ENCODE data around the gene GGA2.
A peak's percentile ranks its signal among the peaks of the same experiment; 100 is the strongest.
"Not testable (repeated sequence)": the region's sequence is repeated elsewhere in the genome, so short reads cannot be mapped to it uniquely, and the experiment has no call there.

The GGA2 gene

DNA sequence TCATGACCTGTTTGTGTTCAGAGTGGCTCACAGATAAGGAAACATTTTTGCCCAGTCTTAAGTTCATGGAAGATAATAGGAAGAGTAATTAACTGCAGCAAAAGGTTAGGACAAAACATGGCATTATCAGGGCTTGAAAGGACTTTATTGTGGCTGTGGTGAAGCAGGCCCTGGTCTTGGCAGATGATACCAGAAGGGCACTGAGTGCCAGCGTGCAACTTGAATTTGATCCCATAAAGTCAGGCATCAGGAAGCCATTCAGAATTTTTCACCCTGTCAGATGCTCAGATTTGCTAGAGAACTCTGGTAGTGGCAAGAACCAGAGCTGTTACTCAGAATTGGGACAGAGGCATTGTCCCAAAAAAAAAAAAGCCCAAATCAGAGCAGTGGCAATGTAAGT is 46.1 kb downstream of the GGA2 start:
- DNase-seq: no peak

DNA sequence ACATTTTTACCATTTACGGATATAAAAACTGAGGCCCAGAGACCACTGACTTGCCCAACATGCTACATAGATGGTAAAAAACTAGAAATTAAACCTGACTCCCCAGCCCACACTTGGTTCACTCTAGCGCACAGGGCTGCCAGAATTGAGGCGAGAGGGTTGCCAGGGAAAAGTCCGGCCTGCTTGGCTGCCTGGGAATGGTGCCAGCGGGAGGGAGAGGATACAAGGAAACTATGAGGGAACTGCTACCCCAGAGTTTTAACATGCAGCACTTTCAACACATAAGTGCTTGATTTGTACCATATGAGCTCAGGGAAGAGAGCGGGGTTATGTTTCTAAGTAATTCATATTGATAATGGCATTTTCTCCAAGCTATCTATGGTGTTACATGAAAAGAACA is 47.3 kb downstream of the GGA2 start:
- not testable (repeated sequence) for DNase-seq

DNA sequence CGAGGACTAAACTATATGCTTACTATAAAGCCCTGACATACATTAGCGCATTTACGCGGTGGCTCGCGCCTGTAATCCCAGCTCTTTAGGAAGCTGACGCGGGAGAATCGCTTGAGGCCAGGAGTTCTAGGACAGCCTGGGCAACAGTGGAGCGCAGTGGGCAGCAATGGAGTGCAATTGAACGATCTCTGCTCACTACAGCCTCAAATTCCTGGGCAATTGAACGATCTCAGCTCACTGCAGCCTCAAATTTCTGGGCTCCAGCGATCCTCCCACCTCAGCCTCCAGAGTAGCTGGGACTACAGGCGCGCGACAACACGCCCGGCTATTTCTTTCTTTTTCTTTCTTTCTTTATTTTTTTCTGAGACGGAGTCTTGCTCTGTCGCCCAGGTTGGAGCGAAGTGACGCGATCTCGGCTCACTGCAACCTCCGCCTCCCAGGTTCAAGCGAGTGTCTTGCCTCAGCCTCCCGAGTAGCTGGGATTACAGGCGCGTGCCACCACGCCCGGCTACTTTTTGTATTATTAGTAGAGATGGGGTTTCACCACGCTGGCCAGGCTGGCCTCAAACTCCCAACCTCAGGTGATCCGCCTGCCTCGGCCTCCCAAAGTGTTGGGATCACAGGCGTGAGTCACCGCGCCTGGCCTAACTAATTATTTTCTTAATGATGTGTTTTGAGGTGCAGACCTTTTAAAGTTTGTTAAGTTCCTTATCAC is 56.8 kb downstream of the GGA2 start:
- no peak for DNase-seq

DNA sequence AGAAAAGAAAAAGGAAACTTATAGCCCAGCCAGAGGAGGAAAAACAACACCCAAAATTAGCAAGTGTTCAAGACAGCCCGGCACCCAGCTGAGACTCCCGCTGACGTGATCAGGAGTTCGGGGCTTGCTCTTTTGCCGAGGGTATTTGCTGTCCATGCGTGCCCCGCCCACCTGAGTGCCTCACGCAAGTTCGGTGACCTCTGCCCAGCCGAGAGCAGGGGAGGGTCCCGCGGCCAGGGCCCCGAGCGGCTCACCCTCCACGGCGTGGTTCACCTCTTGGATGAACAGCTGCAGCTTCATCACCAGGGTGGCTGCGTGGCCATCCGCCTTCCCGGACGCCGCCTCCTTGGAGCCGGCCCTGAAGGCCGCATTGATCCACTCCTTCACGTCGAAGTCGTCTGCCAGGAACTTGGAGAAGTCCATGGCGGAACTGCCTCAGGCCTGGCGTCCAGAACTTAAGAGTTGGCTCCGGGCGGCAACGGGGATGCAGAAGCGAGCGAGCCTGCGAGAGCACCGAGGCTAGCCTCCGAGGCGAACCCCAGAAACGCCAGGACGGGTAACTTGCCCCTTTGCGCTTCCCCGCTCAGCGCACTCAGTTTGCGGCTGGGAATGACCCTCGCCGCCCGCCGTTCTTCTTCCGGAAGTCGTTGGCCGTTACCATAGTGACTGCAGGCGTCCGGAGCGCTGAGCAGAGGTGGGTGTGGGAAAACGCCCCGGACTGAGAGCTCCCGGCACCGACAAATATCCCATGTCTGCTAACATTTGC is 57.5 kb downstream of the GGA2 start, which contains the start of gene COG7:
Gene COG7, minus strand, starts transcription at position 618 of the 766 bp plus-strand sequence. Its CDS starts 195 bp downstream, at position 423.
- DNase-seq: peak; percentile 64

DNA sequence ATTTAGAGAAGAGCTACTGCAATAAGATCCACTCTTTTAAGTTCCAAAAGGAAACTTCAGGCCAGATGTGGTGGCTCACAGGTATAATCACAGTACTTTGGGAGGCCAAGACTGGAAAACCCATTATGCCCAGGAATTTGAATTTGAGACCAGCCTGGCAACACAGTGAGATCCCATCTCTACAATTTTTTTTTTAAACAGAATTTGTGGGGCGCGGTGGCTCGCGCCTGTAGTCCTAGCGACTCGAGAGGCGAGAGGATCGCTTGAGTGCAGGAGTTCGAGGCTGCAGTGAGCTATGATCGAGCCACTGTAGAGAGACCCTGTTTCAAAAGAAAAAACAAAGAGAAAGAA is 58.1 kb downstream of the GGA2 start:
- no peak for DNase-seq

DNA sequence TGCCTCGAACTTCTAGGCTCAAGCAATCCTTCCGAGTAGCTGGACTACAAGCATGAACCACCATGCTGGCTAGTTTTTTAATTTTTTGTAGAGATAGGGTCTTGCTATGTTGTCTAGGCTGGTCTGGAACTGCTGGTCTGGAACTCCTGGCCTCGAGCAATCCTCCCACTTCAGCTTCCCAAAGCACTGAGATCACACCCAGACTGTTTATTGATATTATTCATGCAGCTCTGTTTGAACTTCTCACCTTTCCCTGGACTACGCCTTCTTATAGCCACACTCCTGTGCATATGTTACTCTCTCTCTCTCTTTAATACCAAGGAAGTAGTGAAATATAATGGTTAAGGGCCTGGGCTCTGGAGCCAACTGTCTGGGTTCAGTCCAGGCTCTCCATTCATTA is 61.9 kb downstream of the GGA2 start:
- DNase-seq: no peak

DNA sequence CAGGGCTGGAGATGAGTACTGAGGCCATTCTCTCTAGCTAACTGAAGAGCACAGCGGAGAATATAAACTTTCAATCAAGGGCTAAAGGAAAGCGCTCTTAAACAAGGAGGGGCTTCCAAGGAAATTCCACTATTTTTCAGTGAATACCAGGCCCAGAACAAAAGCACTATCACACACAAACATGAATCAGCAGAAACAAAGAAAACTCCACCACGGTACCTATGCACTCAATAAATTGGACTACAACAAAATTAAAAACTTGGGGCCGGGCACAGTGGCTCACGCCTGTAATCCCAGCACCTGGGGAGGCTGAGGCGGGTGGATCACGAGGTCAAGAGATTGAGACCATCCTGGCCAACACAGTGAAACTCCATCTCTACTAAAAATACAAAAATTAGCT is 72.8 kb downstream of the GGA2 start:
- not testable (repeated sequence) for DNase-seq

DNA sequence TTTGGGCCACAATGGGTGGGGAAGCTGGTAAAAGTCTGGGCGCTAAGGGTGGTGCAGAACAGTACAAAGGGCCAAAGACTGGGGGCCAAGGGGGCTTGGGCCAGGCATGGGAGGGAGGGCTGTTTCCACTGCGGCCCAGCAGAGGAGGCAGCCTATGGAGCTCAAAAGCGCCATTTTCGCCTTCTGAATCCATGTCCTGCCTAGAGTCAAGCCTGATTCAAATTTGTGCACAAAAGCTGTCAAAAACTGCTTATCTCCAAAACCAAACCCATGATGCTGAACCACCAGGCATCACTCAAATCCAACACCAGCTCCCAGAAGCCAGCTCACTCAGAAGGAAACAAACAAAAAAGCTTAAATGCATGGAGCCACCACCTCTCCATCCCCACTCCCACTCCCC is 73.3 kb downstream of the GGA2 start:
- no peak for DNase-seq

DNA sequence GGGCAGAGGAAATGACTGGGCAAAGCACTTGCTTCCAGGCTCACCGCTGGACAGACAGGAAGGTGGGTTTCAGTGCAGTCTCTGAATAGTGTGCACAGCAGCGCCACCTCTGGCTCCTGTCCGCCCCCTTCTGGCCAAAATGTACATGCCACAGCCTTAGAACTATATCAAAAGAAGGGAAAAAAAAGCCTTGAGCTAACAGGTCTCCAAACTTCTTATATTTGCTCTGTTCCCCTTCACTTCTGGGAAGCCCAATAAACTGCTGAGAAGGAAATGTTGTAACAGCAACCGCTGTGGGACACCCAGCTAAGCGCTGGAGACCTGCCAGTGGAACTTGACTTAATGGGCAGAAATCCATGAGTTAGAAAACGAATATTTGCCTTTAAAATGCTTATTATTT is 74.8 kb downstream of the GGA2 start:
- peak; percentile 15 for DNase-seq

DNA sequence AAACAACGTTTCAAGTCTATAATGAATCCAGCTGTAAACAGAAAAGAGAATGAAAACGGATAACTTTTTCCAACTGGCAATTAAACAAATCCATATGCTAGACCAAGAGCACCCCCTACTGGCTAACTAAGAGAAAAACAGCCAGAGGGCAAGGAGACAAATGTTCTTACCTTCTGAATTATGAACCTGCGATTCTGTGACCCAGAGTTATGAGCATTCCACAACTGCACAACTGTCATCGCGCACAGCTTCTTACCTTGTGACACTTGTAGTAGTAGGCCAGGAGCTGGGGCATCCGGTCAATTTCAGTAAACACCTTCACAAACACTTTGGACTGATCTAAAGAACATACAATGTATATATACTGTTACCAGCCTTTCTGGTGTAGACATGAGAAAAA is 75.9 kb downstream of the GGA2 start:
- peak; percentile 24 for DNase-seq

DNA sequence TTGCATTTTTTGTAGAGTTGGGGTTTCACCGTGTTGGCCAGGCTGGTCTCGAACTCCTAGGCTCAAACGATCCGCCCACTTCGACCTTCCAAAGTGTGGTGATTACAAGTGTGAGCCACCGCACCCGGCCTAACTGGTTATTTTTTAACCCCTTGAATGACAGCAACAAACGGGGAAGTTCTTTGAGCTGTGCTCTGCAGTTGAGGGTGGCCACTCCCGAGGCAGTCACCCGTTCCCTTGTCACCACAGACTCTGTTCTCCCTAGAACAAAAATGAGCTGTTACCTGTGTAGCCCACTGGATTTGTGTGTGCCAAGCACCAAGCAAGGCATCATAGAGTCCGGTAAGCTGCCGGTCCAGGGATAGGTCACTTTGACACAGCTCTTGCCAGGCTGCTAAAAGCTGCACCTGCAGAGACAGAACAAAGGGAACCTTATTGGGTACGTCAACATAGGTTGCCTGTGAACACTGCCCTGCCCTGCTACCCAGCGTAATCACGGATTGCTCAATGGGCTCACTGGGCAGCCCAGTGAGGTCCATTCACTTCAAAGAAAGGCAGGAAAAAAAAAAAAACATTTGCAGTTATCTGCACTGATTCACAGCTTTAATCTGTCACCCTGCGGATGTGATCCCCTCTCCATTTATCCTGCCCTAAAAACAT is 76.9 kb downstream of the GGA2 start:
- DNase-seq: no peak

DNA sequence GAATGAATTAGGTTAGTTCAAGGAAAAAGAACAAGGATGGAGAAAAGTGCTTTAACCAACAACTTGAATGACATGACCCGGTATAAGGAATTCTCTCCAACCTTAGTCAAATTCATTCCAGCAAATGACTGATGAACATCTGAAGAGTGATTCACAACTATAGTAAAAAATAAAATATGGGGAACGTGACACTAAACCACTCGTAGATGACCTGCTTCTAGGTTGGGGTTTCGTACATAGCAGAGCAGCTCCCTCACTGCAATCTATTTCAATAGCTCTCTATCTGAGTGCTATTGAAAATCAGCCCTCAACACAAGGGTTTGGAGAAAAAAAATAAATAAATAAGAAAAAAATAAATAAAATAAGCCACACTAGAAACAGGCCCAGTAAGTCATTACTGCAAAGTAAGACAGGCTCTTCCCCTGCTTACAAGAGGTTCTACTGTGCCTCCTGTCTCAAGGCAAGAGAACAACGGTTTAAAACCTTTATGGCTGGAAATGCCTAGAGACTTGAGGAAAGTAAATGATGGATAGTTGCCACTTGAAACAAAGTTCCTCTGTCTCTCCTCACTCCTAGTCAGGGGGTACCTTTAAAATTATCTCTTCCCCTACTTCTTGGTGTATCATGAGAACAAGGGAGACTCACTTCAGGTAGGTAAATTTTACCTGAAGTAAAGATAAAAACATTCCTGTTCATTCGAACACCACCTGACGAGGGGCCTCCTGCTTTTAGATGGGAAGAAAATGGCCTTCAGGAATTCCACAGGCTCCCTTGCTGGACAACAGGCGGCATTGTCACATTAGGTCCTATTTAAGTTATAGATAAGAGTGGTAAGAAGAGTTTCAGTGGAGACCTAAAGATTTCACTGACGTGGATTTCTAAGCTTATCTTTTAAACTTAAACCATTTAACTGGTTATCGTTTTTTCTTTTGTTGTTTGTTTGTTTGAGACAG is 77.8 kb downstream of the GGA2 start:
- no peak for DNase-seq

DNA sequence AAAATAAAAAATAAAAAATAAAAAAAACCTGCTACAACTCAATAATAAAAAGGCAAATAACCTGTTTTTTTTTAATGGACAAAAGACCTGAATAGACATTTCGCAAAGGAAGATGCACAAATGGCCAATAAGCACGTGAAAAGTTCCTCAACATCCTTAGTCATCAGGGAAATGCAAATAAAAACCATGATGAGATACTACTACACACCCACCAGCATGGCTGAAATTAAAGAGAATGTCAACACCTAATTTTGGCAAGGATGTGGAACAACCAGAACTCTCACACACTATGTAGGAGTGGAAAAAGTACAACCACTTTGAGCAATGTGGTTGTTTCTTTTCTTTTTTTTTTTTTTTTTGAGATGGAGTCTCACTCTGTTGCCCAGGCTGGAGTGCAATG is 81.9 kb downstream of the GGA2 start:
- DNase-seq: no peak

DNA sequence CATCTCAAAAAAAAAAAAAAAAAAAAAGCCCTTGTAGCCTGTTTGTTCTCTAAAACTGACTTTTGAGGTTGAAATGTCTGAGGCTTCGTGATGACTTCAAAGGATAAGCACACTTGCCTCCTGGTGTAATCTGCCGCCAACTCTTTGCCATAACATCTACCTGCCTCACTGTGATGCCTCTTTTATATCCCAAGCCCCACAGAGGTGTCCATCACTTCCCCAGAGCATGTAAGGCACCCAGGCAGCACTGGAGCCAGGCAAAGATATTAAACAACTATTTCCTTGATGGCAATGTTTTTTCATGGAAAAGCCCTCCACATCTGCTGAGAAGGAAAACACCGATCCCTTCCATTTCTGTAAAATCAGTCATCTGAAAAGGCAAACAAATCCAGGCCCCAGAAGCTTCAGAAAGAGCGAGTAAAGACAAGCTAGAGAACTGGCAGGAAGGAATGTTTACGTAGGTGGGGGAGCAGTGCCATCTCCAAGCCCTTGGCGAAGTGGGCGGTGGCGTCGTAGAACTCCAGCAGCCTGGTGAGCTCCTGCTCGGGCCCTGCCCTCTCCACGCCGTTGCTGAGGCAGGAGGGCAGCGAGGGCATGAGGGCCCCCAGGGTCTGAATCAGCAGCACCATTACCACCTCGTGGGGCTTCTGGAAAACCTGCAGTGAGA is 85.9 kb downstream of the GGA2 start:
- DNase-seq: no peak

DNA sequence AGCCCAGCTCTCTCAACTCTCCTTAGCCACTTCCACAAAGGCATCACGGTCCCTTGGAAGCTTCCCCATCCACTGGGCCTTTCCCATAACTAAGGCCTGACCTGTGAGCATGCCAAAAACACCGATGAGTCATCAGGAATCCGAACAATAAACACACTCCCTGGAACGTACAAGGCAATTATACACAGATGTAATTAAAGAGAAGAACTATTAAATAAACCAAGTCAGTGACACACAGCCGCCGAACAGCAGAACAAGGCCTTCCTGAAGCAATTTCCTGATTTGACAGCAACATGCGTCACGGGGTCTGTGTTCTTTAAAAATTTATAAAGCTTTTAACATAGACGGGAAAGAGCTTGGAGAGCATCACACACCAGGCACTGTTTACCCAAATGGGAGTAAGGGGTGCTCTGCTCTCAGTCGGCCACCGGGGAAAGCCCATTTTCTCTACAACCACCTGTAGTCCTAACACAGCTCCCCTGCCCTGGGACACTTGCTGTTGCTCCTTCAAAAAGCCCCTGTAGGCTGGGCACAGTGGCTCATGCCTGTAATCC is 86.7 kb downstream of the GGA2 start:
- DNase-seq: peak; percentile 11

DNA sequence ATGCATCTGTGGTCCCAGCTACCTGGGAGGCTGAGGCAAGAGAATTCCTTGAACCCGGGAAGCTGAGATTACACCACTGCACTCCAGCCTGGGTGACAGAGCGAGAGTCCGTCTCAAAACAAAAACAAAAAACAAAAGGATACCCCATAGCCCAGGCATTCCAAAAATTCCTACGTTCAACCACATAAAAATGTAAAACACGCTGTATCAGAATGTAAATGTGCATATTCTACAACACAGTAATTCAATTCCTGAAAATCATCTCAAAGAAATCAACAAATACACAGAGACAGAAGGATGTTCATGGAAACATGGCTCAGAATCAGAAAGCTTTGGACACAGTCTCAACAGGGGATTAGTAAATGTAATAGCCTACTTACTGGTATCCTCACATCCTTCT is 90.3 kb downstream of the GGA2 start:
- DNase-seq: no peak

DNA sequence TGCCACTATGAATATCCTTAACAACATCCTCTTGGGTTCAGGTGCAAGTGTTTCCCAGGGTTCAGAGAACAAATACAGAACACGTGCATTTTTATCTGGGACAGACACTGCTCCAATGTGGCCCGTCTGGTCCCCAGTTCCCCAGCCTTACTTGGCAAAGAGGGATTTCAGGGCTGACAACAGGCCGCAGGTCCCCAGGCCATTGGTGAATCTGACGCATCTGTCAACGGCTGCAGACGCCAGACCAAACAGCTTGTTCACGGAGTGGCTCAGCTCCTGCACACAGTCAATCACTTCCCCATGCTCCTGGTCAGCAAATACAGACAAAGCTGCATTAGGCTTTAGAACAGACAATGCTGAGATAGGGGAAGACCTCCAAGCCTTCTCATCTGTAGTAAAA is 93.5 kb downstream of the GGA2 start:
- DNase-seq: no peak

DNA sequence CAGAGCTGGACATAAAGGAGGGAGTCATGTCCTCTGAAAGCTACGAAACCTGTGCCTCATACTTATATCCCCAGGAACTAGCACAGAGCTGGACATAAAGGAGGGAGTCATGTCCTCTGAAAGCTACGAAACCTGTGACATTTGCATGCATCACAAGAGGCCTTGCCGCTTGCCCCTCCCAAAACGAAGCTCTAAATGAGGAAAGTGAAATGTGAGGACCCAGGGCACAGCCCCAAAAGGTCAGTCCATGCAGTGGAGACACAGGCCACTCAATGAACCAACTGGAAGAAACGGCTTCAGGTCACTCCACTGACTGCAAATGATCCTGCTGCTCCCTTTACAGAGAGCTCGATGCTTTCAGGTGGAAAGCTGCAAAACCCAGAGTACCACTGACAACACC is 95.6 kb downstream of the GGA2 start:
- no peak for DNase-seq
